Sigmoid colon (tissue), 7 donors: ENCODE measurements around the gene LYPD6B. TPM values are rescaled to one million over a fixed set of nuclear protein-coding genes. Genes with fewer than 3 reads are reported as not detected.

Source experiments
- DNase-seq: peaks from one replicate; pipeline ENCODE4 v3.0.0-alpha.2; 2019
- H3K27ac ChIP-seq, 4 donors: fragments of 200-600 bp; sonication (generic); one replicate each; pipeline ENCODE4 v1.5.1; 2016 to 2019; ENCODE audit warnings: mild to moderate bottlenecking in 1 of 4
- H3K27me3 ChIP-seq, 3 donors: fragments of 200-600 bp; sonication (generic); one replicate each; pipeline ENCODE4 v1.5.1; 2019; ENCODE audit warnings: mild to moderate bottlenecking in 1 of 3
- H3K36me3 ChIP-seq, 4 donors: fragments of 200-600 bp; sonication (generic); one replicate each; pipeline ENCODE4 v1.5.1; 2016 to 2019
- H3K4me1 ChIP-seq, 4 donors: fragments of 200-600 bp; sonication (generic); one replicate each; pipeline ENCODE4 v1.5.1; 2017 to 2019
- H3K4me3 ChIP-seq, 4 donors: fragments of 200-600 bp; sonication (generic); one replicate each; pipeline ENCODE4 v1.5.1; 2017 to 2019; ENCODE audit warnings: mild to moderate bottlenecking in 2 of 4, moderate library complexity in 1 of 4
- H3K9me3 ChIP-seq, 4 donors: fragments of 200-600 bp in 3 of 4; sonication (generic) in 3 of 4; one replicate each; pipeline versions ENCODE4 v1.5.1 to v1.6.1; 2013 to 2019
- CTCF ChIP-seq, 4 experiments: fragments of 450-650 bp in 3 of 4; fragments of 200-600 bp in 1 of 4; IDR thresholded peaks; one replicate each; pipeline ENCODE4 v1.5.1; 2016 to 2019; ENCODE audit warnings: antibody characterized with exemption in 4 of 4, mild to moderate bottlenecking in 3 of 4, moderate library complexity in 2 of 4
- EP300 ChIP-seq, 4 donors: sonication (generic); formaldehyde crosslinking; IDR thresholded peaks; one replicate each; pipeline ENCODE4 v1.6.1; 2017; ENCODE audit warnings: antibody characterized with exemption in 4 of 4
- POLR2A ChIP-seq, 2 donors: fragments of 450-650 bp; IDR thresholded peaks; one replicate each; pipeline ENCODE4 v1.6.1; 2016; ENCODE audit warnings: antibody characterized with exemption in 2 of 2, mild to moderate bottlenecking in 2 of 2, moderate library complexity in 2 of 2
- POLR2AphosphoS5 ChIP-seq, 4 donors: sonication (generic); formaldehyde crosslinking; IDR thresholded peaks; one replicate each; pipeline ENCODE4 v1.6.1; 2017; ENCODE audit warnings: antibody characterized with exemption in 4 of 4
- WGBS, 2 donors: extraction: QIAGEN DNeasy Blood & Tissue Kit; methylation state at CpG; one replicate each; pipeline ENCODE4 v1.1.7; 2013; 5-methylcytosine and 5-hydroxymethylcytosine counted together
- intact Hi-C: fragments of 100-400 bp; cut with DNase I; formaldehyde crosslinking; loops from one replicate; pipeline ENCODE4 v1.15.1; 2023
- polyA plus RNA-seq, 3 donors: library from polyadenylated mRNA; stranded (reverse); fragments of 200-250 nt; gene quantifications; one replicate each; pipeline ENCODE4 v1.2.3, GENCODE V29; 2013
- total RNA-seq, 4 donors: library from RNA; depleted of rRNA; stranded (reverse); fragments of >200 nt; gene quantifications; one replicate each; pipeline ENCODE4 v1.1.0, GENCODE V29; 2016
- donor health status: healthy with polysubstance abuse.
- donor health status: Bipolar disorder and iron deficiency.
- donor health status: healthy.

Gene LYPD6B
- total and polyA plus RNA-seq, 7 donors, result 0.66 to 2.1 (median 1.5) TPM; not detected in 3

- no peak for TF ChIP-seq POLR2A (IDR thresholded peaks at IDR 0.05)
- TF ChIP-seq EP300 (IDR thresholded peaks at IDR 0.05), result no peak
- TF ChIP-seq POLR2AphosphoS5 (IDR thresholded peaks at IDR 0.05), result no peak
- TF ChIP-seq CTCF (IDR thresholded peaks at IDR 0.05), result no peak
- DNase-seq, result no peak
- Histone ChIP-seq H3K27ac (no peak overlapping the region), H3K4me3 (no peak overlapping the region), H3K4me1 (no peaks in the 10 kb centered on the region), H3K36me3 (no peaks in the 10 kb centered on the region), H3K27me3 (no peaks in the 10 kb centered on the region), H3K9me3 (no peaks in the 10 kb centered on the region)
- WGBS, 2 donors, result 78 to 88% methylated on average over 10 of the region's 10 CpGs
- intact Hi-C loops, result no loop called here
Measured at GRCh38 chr2:149145314-149146295, 107.1 kb downstream of the LYPD6B start.

DNA sequence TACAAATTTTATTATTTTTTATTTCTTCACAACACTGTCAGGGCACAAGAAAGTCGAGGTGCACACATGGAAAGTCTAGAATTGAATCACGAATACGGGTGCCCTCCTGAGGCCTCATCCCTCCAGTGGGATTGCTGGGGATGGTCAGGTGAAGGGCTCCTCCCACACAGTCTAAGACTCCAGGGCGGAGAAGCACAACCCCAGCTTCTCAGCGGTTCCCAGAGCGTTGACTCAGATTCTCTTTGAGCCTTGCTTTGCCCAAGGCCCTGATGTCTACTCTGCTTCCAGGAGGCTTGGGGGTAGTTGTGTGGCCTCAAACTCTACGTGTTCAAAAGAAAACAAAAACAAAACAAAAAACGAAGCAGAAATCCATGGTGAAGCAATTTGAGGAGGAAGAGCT lies 108.4 kb downstream of the LYPD6B start:
- no peaks in the 10 kb centered on the region for H3K9me3 ChIP-seq
- H3K27me3 ChIP-seq, result no peaks in the 10 kb centered on the region
- no peaks in the 10 kb centered on the region for H3K4me1 ChIP-seq
- WGBS, 2 donors, result 88 to 90% methylated on average over 8 of the region's 8 CpGs
- TF ChIP-seq POLR2AphosphoS5 (IDR thresholded peaks at IDR 0.05) (no peak), CTCF (IDR thresholded peaks at IDR 0.05) (no peak), EP300 (IDR thresholded peaks at IDR 0.05) (no peak), POLR2A (IDR thresholded peaks at IDR 0.05) (no peak)
- H3K27ac ChIP-seq, result no peak overlapping the region
- no peaks in the 10 kb centered on the region for H3K36me3 ChIP-seq
- intact Hi-C loops, result no loop called here
- H3K4me3 ChIP-seq, result no peak overlapping the region
- DNase-seq, result no peak

DNA sequence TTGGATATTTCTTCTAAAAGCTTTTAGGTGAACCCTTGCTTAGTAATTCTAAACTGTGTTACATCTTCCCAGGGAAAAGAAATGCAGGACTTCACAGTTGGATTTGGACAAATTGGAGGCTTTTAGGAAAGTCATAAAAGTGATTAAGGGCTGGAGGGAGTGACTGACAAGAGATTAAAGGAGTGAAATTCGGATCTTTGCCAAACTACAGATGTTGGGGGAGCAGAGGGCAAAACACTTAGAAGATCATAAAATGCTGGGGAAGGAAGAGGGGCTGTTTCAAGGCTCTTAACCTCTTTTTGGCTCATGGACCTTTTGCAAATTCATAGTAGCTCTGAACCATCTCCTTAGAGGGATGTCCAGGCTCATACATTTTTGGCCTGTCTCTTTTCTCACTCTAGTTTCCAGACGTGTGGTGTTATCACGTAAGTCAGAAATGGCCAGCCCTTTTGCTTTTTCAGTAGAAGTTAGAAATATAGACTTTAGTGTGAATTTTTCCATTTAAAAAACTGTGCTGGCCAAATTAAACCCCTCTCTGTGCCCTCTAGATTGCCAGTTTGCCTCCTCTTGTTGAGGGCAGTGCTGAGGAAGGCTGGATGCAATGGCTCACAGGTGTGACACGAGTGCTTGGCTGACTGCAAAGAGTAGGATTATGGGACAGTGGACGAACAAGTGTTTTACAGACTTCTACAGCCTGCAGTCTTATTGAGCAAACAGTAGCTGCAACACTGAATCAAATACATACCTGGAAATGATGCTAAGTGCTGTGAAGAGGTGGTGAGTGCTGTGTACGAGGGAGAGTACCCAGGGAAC lies 109.9 kb downstream of the LYPD6B start:
- Histone ChIP-seq H3K27ac (no peak overlapping the region), H3K9me3 (no peaks in the 10 kb centered on the region), H3K36me3 (no peaks in the 10 kb centered on the region), H3K4me3 (no peak overlapping the region), H3K27me3 (no peaks in the 10 kb centered on the region), H3K4me1 (no peaks in the 10 kb centered on the region)
- TF ChIP-seq POLR2AphosphoS5 (IDR thresholded peaks at IDR 0.05) (no peak), POLR2A (IDR thresholded peaks at IDR 0.05) (no peak), EP300 (IDR thresholded peaks at IDR 0.05) (no peak), CTCF (IDR thresholded peaks at IDR 0.05) (no peak)
- DNase-seq, result no peak
- 62% methylated on average over 6 of the region's 6 CpGs for WGBS, 2 donors
- intact Hi-C loops, result no loop called here

- no peaks in the 10 kb centered on the region for H3K4me1 ChIP-seq
- no peak for TF ChIP-seq POLR2AphosphoS5 (IDR thresholded peaks at IDR 0.05)
- TF ChIP-seq POLR2A (IDR thresholded peaks at IDR 0.05), result no peak
- TF ChIP-seq EP300 (IDR thresholded peaks at IDR 0.05), result no peak
- no peak for TF ChIP-seq CTCF (IDR thresholded peaks at IDR 0.05)
- H3K36me3 ChIP-seq, result no peaks in the 10 kb centered on the region
- H3K27ac ChIP-seq, result no peak overlapping the region
- DNase-seq, result no peak
- WGBS, 2 donors, result 93 to 96% methylated on average over 4 of the region's 4 CpGs
- intact Hi-C loops, result no loop called here
- no peak overlapping the region for H3K4me3 ChIP-seq
- no peaks in the 10 kb centered on the region for H3K27me3 ChIP-seq
- H3K9me3 ChIP-seq, result no peaks in the 10 kb centered on the region
Measured at GRCh38 chr2:149149007-149149297, 110.5 kb downstream of the LYPD6B start.
